SK-N-SH (cell line): ENCODE measurements around the gene STYXL1.

Experiments
- CHD2 ChIP-seq: fragments of 150-350 bp; IDR thresholded peaks from 2 replicates; pipeline ENCODE4 v1.6.1; 2018; ENCODE audit warnings: low read length; ENCODE audit not compliant: partially characterized antibody
- CTCF ChIP-seq: fragments of 200-600 bp; sonication (generic); IDR thresholded peaks from 2 replicates; pipeline ENCODE4 v1.6.1; 2017; ENCODE audit warnings: antibody characterized with exemption, mild to moderate bottlenecking, moderate library complexity
- EP300 ChIP-seq, 2 experiments: IDR thresholded peaks; 2 replicates each; pipeline versions ENCODE4 v1.4.0 to v1.6.1; 2012; ENCODE audit warnings: borderline replicate concordance in 1 of 2, low read depth in 1 of 2, low read length in 1 of 2
- EZH2phosphoT487 ChIP-seq: fragments of 200-600 bp; sonication (generic); IDR thresholded peaks from 2 replicates; pipeline ENCODE4 v1.6.1; 2017; ENCODE audit warnings: low read depth, mixed run types, mild to moderate bottlenecking, antibody characterized with exemption, moderate library complexity, borderline replicate concordance
- JUND ChIP-seq: IDR thresholded peaks from 2 replicates; pipeline ENCODE4 v1.4.0; 2012
- MAX ChIP-seq: IDR thresholded peaks from 2 replicates; pipeline ENCODE4 v1.4.0; 2012; ENCODE audit warnings: low read depth
- POLR2AphosphoS5 ChIP-seq: IDR thresholded peaks from 2 replicates; pipeline ENCODE4 v1.6.1; 2012; ENCODE audit warnings: low read depth, low read length
- RAD21 ChIP-seq: IDR thresholded peaks from 2 replicates; pipeline ENCODE4 v1.6.1; 2012; ENCODE audit warnings: mild to moderate bottlenecking, low read length
- RCOR1 ChIP-seq: fragments of 150-350 bp; IDR thresholded peaks from 2 replicates; pipeline ENCODE4 v1.6.1; 2017; ENCODE audit warnings: antibody characterized with exemption, low read length
- USF1 ChIP-seq: IDR thresholded peaks from 2 replicates; pipeline ENCODE4 v1.4.0; 2012; ENCODE audit warnings: low read depth, borderline replicate concordance
- ZBTB33 ChIP-seq: IDR thresholded peaks from 2 replicates; pipeline ENCODE4 v1.4.0; 2012; ENCODE audit warnings: low read depth, borderline replicate concordance

GRCh38 chr7:75996476-75996875 is 51.3 kb downstream of the STYXL1 start:
- TF ChIP-seq USF1 (no peak), ZBTB33 (no peak), CTCF (no peak), POLR2AphosphoS5 (no peak), EP300 (IDR thresholded peaks at IDR 0.05; ENCODE audit: borderline replicate concordance in 1 of 2, low read depth in 1 of 2, low read length in 1 of 2) (no peak), RCOR1 (no peak), RAD21 (no peak), CHD2 (no peak), MAX (no peak), JUND (no peak), EZH2phosphoT487 (no peak)
